NCI-H748 treated with DMSO at 0.1 percent for 48 hours (cell line): Measurements from ENCODE around the gene MIPEP.

Source experiments
- DNase-seq: peaks from one replicate; lab custom pipeline; 2025; lab: John Stamatoyannopoulos, UW

Gene MIPEP

DNA sequence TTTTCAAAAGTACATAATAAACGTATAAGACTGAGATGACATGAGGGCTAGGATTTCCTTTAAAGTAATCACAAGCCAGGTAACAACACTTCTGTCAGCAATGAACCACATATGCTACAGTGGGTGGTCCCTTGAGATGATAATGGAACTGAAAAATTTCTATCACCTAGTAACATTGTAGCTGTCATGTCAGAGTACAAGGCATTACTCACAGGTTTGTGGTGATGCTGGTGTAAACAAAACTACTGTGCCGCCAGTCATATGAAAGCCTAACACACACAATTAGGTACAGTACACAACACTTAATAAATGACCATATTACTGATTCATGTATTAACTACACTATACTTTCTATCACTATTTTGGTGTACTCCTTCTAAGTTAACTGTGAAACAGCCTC is 36.8 kb downstream of the MIPEP start:
- no peak for DNase-seq

DNA sequence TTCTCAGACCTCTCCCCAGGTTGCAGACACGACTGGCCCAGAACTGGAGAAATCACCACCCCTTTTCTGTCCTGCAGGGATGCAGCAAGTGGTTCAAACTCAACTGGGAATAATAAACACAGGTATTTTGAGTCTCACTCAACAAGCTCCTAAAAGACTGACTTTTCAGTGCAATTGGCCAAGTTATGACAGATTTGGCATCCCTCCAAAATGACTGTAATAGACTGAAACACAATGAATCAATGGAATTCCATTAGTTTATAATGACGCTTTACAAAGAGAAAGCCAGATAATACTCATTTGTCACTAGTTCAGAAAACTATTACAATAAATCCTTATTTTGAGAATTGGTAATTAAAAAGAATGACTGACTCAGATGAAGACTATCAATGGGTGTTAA is 38.1 kb downstream of the MIPEP start:
- no peak for DNase-seq

DNA sequence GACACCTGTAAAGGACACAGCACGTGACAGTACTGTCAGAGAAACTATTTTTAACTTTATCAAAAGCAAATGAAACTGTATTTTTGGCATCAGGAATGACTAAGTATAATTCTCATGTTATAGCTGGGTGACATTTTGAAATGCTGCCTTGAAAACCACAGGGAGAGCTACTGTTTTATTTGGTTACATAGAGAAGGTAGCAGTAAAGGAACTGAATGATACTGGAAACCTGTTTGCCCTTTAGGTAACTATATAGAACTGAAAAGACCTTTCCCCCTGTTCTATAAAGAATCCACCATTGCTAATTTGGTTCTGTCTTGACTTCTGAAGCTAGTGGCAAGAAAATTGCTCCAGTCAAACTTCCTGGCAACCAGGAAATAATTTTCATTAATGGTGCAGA is 39.1 kb downstream of the MIPEP start:
- DNase-seq = no peak

DNA sequence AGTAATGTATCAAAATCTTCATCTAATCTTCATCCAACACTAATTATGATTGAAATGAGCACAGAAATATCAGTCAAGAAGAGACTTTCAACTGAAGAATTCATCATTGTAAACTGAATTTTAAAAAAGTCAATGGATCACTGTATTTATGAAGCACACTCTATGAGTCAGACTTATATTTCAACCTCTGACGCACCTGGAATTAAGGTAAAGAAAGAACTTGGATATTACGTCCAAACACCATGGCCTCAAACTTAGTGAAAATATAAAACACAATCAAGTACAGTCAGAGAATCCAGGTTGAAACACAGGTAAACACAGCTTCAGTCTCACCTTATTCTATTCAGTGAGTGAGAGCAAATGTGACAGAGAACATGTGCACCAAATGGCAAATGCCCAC is 39.5 kb downstream of the MIPEP start:
- DNase-seq = no peak

DNA sequence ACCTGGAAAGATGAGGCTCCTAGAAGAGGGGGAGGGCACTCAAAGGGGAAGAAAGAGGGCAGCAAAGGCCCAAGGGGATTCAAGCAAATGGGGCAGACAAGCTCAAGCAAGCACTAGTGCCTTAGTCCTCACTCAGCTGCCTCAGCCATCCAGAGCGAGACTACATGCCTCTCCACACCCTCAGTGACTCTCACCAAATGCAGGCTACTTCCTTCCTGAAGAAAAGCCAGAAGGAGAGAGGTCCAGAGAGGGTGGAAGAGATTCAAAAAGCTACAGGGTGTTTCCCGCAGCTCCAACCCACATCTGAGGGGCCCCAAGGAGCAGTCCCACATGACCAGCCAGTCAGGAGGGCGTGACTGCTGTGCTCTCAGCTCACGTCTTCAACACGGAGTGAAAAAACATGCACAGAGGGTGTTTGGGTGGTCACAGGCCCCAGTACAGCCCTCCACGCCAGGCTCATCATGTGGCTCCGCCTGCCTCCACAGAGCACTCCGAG is 40.5 kb downstream of the MIPEP start:
- no peak for DNase-seq

DNA sequence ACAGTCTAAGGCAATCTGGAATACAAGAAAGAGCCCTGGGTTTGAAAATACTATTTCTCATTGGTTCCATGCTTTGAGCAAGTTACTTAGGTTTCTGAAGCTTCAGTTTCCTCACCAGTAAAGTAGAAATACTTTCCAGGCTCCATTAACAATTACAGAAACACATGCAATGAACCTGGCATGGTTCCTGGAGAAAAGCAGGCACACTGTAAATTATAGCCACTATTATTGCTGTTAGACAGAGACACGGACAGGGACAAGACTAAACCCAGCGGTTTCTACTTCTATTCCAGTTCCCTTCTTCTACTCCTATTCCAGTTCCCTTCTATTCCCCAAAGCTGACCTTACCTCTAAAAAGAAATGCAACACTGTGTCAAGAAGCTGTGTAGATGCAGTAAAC is 41.2 kb downstream of the MIPEP start:
- no peak for DNase-seq

DNA sequence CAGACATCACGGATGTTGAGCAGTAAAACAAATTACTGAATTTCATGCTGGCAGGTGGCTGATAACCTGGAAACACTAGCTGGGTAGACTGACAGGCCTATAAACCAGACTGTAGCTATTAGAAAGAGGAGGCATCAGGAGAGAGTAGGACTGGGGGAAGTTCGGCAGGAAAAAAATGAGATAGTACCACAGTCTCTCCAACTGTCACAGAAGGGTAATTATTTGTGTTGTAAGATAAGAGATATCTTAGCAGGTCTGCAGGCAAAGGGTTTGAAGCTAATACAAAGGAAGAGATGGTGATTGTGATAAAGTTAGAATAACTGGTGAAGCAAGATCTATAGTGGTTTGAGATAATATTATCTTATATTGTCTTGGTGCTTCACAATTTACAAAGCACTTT is 41.7 kb downstream of the MIPEP start:
- no peak for DNase-seq

DNA sequence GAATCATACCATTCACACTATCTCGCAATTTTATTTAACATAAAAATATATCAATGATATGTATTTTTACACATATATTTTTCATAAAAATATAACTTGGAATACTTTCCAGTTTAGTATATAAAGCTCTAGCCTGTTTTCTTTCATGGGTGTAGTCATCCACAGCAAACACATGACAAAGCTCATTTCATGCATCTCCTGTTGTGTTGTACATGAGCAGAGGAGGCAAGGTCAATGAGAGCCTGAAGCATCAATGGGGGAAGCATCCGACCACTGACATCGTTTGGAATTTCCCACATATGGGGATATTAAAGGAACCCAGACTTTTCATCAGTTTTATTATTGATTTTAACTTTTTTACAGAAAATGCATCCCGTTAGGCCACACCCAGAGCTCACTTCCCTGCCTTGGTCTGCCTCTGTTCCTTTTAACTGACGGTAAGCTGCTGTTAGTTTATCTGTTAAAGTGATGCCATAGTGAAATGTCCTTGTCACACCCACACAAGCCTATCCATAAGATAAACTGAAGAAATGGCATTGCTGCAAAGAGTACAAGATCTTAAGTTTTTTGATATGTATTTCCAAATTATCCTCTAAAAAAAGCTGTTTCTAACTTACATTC is 44.0 kb downstream of the MIPEP start:
- no peak for DNase-seq

DNA sequence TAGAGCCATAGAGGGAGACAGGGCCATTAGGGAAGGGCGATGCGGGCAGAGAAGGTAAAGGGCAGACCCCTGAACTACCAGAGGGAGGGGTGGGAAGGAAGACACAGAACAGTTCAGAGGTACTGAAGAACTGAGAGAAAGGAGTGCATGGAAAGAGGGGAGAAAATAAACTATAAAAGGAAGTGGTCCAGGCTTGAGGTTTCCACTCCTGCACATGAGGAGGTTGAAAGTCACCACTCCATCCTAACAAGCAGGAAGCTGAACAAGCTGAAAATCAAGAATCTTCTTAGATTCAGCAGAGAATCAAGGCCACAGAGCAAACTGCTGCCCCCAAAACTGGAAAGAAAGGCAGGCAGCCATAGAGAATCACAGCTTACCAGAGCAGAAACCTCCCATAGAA is 45.1 kb downstream of the MIPEP start:
- DNase-seq = no peak

DNA sequence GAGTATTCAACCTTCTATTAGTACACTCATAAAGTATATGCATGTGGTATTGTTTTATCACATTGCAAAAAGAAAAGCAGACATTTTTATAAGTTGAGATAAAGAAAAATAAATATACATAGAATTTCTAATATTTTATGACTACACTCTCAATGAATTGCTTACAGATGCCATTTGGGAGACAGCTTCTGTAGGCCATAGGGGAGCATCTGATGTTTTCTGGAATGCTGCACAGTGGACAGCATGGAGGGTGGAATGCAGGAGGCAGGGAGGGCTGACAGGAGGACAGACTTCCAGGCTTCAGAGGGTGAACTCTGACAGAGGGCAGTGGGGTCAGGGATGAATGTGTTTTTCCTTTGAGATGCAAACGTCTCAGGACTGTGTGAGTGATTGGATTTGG is 45.8 kb downstream of the MIPEP start:
- DNase-seq = no peak

DNA sequence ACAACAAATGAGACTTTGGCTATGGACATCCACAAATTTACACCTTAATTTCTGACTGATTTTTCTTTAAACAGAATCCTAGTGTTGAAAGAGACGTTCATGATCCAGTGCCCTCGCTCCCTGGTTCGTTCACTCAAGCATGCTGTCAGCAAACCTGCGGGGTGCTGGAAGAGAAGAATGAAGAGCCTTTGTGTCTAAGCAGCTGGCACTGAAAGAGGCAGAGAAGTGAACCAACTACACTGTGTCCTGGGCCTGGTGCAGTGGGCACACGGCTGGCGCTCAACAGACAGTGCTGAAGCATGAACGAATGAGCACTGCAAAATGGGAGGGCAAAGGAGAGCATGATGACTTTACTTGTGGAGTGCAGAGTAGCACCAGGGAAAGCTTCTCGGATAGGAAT is 46.8 kb downstream of the MIPEP start:
- no peak for DNase-seq

DNA sequence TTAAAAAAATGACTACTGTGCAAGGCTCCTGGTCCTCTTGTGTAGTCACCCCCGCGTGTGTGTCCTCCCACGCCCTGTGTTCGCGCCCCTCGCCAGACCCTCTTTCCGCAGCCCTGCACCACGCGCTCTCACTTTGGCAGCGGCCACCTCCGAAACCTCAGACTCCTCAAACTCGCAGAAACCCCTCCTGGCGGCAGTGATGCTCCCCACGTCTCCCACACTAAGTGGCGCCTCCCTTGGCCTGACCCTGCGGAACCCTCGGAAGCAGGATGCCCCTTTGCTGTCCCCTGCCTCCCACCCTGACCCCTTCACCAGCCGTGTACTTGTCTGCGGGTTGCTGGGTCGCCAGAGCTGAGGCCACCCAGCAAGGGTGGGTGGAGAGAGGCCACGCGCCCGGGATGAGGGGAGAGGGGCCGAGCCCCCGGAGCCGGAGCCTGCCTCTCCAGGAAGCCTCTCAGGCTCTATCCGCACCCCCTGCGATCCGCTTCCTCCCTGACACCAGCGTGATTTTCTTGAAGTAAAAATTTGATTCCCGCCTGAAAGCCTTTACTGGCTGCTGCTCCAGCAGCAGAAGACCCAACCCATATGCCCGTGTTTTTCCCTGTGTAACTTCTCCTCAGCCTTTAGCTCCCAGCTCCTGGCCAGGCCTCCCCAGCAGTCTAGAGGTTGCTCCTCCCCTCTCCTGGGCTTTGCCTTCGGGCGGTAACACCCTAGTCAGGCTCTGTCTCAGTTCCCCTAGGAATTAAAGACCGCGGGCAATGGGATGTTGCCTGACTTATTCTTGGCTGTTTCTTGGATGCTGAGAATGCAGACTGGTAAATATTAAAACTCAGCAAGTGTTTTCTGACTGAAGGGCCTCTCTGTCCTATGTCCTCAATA is 55.2 kb downstream of the MIPEP start:
- no peak for DNase-seq

DNA sequence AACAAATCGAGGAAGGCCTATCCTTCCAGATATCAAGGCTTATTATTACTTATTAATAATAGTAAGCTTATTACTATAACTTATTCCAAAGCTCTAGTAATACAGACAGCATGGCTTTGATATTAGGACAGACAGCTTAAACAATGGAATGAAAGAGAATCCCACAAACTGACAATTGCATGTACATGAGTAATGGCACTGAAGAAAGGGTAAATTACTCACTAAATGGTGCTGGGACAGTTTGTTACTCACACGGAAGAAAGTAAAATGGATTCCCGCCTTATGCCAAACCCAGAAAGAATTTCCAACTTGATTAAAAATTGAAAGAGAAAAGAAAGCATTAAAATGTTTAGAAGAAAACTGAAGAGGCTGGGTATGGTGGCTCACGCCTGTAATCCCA is 60.3 kb downstream of the MIPEP start:
- DNase-seq = no peak

DNA sequence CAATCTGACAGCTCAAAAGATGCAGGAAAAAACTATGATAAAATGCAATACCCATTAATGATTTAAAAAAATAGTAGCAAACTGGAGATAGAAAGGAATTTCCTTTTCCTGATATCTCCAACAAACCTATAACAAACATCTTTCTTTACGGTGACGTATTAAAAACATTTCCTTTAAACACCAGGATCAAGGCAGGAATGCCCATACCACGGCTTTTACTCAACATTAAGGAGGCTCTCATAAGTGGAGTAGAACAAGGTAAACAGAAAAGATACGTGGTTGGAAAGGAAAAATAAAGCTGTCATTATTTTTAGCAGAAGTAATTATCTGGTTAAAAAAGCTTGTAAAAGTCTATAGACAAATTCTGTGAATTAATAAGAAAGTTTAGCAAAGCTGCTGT is 61.1 kb downstream of the MIPEP start:
- no peak for DNase-seq

DNA sequence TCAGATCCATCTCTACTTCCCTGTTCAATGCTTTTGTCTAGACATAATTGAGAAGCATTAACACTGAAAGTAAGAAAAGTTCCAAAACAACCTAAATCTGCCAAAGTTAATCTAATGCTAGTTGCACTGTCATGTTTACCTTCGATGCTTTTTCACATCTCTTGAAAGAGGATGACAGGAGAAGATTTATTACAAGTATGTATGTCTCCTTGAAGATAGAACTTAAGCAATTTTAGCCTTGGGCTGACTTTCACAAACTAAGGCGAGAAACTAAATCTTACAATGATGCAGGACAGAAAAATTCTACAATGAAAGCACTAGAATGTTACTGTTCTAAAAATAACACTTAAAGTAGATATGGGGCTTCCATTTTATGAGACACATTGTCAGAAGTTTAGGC is 64.0 kb downstream of the MIPEP start:
- no peak for DNase-seq

DNA sequence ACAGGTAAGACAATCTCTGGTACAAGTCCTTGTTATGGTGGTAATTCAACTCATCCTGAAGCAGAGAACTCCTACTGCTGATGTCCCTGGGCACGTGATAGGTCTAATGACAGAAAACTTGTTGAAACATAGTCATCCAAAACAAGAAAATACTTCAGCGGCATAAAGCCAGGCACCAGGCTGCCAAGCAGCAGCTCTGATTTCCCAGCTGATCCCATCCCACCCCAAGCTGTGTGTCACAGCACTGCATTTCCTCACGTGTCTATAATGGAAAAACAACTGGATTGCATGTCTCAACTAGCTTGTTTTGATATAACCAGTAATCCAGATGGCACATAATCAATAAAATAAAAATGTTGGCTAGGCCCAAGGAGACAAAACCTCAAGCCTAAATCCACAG is 64.8 kb downstream of the MIPEP start:
- no peak for DNase-seq

DNA sequence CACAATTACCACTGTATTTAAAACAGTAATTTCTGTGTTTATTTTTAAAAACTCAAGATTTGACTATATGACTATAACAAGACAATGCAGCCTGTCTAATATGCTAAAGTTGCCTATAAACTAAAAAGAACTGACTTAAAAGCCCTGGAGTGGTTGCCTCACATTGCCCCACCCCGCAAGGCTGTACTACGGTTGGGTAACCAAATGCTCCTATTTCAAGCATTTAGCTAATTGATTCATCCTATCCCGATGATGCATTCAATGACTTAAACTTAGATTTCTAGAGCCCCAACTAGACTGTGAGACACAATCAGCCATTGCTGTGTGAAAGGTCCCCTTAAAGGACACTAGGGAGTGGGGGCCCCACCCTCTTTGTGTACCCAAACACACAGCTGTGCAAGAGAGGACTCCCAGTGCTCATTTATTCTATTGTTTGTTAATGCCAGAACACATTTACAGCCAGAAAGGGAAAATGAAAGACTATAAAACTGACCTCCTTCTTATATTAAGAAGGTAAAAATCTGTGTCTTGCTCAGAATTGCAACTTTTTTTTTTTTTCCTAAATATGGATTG is 66.9 kb downstream of the MIPEP start:
- DNase-seq = no peak

DNA sequence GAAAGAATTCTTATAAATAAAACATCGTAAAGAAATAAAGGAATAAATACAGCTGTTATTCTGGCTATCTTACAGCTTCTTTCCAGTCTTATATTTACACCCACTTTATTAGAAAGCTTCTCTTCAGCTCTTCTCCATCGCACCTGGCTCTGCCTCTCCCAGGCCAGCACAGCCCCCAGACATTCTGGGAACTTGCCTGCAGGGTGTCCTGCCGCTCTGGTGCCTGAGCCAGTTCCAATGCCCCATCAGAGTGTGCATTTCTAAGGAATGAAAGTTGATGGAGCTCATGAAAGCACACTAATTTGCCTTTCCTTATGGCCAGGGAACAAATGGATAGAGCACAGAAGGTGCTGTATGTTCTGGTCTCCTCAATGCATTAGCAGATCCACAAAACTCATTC is 68.7 kb downstream of the MIPEP start:
- DNase-seq = no peak

DNA sequence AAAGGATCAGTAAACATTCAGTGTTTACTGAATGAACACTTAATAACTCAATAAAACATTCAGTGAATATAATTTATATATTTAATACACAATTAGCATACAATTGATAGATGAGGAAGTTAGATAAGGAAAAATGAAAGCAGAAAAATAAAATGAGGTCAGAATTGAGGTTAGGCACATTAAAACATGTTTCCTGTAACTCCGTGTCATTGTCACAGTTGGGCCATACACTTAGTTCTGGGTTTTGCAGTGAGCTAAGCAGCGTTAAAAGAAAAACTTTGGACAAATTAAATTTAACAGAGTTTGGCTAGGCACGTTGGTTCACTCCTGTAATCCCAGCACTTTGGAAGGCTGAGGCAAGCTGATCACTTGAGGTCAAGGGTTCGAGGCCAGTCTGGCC is 71.4 kb downstream of the MIPEP start:
- no peak for DNase-seq

DNA sequence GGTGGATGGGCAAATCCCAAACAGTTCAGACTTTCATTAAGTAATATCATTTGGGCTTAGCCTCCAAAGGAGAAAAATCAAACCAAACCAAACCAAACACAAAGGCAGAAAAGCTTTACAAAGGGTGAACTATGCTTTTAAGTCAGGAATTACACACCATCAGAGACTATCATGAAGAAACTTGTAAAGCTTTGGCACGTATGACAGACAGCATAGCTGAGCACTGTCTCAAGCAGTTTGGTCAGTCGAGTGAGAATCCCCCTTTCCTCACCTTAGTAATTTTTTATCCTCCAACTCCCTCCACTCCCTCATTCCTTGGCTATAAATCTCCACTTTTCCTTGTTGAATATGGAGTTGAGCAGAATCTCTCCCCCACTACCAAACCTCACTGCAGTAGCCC is 72.1 kb downstream of the MIPEP start:
- DNase-seq = no peak

DNA sequence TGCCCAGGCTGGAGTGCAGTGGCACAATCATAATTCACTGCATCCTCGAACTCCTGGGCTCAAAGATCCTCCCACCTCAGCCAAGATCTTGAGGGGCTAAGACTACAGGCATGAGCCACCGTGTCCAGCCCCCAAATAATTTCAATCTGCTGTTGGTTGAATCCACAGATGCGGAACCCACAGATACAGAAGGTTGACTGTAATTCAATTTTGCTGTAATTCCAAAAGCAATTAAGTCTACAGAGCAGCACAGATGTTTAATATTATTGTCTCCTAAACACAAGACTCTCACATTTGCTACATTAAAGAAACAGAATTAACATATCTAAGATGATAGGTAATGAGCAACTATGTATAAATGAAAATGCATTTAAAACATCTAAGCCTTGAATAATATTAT is 75.6 kb downstream of the MIPEP start:
- no peak for DNase-seq

DNA sequence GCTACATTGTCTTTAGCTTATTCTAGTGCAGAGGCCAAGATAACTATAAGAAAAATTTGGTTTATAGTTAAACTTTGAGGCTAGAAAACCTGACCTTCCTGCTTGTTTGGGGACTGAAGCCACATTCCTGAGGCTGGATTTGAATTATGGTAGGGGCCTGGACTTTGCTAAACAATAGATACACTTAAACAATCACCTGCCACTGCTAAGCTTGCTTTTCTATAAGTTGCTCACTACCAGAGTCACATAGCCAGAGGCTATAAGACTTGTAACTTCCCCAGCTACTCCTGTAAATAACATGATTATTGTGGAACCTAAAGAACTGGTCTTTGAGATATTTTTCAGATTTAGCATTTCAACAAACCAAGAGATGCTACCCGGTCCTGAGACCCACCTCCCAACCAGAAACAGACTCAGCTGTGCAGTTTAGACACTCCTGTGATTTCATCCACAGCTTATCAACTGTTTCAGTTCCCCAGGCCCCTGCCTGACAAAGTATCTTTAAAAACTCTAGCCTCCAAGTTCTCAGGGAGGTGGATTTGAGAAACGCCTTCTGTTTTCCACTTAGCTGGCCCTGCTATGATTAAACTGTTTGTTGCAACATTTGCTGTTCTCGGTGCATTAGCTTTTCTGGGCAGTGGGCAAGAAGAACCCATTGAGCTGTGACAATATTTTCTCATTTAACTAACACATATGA is 77.7 kb downstream of the MIPEP start:
- DNase-seq = no peak
